Chondrocyte (in vitro differentiated cells): ENCODE measurements around the gene LPGAT1. TPM values are rescaled to one million over a fixed set of nuclear protein-coding genes. Genes with fewer than 3 reads are reported as not detected.

Source experiments
- DNase-seq: peaks from one replicate; pipeline ENCODE4 v3.0.0; 2021; ENCODE audit warnings: mixed read lengths, low spot score
- H3K27ac Mint-ChIP-seq: one replicate; pipeline ENCODE4 v1.8.0; 2021; ENCODE audit warnings: mild to moderate bottlenecking, moderate library complexity, mixed read lengths; ENCODE audit not compliant: unreplicated experiment
- H3K27me3 Mint-ChIP-seq: 2 replicates; pipeline ENCODE4 v1.8.0; 2021; ENCODE audit warnings: low read depth, mixed read lengths
- H3K36me3 Mint-ChIP-seq: 2 replicates; pipeline ENCODE4 v1.8.0; 2021; ENCODE audit warnings: low read depth, mixed read lengths
- H3K4me1 Mint-ChIP-seq: 2 replicates; pipeline ENCODE4 v1.8.0; 2021; ENCODE audit warnings: low read depth, mild to moderate bottlenecking, mixed read lengths
- H3K4me3 Mint-ChIP-seq: one replicate; pipeline ENCODE4 v1.8.0; 2021; ENCODE audit warnings: mild to moderate bottlenecking, moderate library complexity, mixed read lengths; ENCODE audit not compliant: unreplicated experiment
- H3K9me3 Mint-ChIP-seq: 2 replicates; pipeline ENCODE4 v1.8.0; 2021; ENCODE audit warnings: low read depth, mixed read lengths
- CTCF ChIP-seq: fragments of 200-600 bp; sonication (generic); IDR thresholded peaks from 2 replicates; pipeline ENCODE4 v1.5.0; 2021; ENCODE audit warnings: antibody characterized with exemption, mild to moderate bottlenecking, moderate library complexity
- total RNA-seq: library from RNA; stranded (reverse); gene quantifications from 3 replicates; pipeline ENCODE4 v1.2.1, GENCODE V29; 2021

LPGAT1 gene
- total RNA-seq, 1 donor from 2014 or later: 60.1 TPM

- no peaks in the 10 kb centered on the region for H3K36me3 Mint-ChIP-seq
- no peaks in the 10 kb centered on the region for H3K9me3 Mint-ChIP-seq
- H3K4me1 Mint-ChIP-seq: peaks cover 80% of the 10 kb centered on the region
- no peak for DNase-seq
- H3K27me3 Mint-ChIP-seq: no peaks in the 10 kb centered on the region
- H3K27ac Mint-ChIP-seq: no peak overlapping the region
- H3K4me3 Mint-ChIP-seq: no peak overlapping the region
- no peak for TF ChIP-seq CTCF
These were observed 90.7 kb downstream of the LPGAT1 start for GRCh38 chr1:211739671-211740411.

GRCh38 chr1:211738691-211739301, 91.8 kb downstream of the LPGAT1 start:
- Mint-ChIP-seq H3K27ac (no peak overlapping the region), H3K4me3 (no peak overlapping the region), H3K27me3 (no peaks in the 10 kb centered on the region), H3K9me3 (no peaks in the 10 kb centered on the region), H3K36me3 (no peaks in the 10 kb centered on the region), H3K4me1 (peaks cover 78% of the 10 kb centered on the region)
- DNase-seq: no peak
- TF ChIP-seq CTCF: no peak

- peaks cover 72% of the 10 kb centered on the region for H3K4me1 Mint-ChIP-seq
- DNase-seq: no peak
- H3K27me3 Mint-ChIP-seq: no peaks in the 10 kb centered on the region
- no peak overlapping the region for H3K4me3 Mint-ChIP-seq
- H3K27ac Mint-ChIP-seq: no peak overlapping the region
- TF ChIP-seq CTCF: no peak
- no peaks in the 10 kb centered on the region for H3K9me3 Mint-ChIP-seq
- no peaks in the 10 kb centered on the region for H3K36me3 Mint-ChIP-seq
These were observed 92.4 kb downstream of the LPGAT1 start for GRCh38 chr1:211738096-211738690.

- DNase-seq: no peak
- Mint-ChIP-seq H3K4me3 (no peak overlapping the region), H3K27me3 (no peaks in the 10 kb centered on the region), H3K4me1 (peaks cover 63% of the 10 kb centered on the region), H3K27ac (no peak overlapping the region), H3K36me3 (no peaks in the 10 kb centered on the region), H3K9me3 (no peaks in the 10 kb centered on the region)
- no peak for TF ChIP-seq CTCF
These were observed 93.2 kb downstream of the LPGAT1 start for GRCh38 chr1:211737115-211738035.
